Activated T-cell treated with anti-CD3 and anti-CD28 coated beads for 48 hours (primary cell): Measurements from ENCODE around the gene MS4A5.
"Not testable (repeated sequence)": the region's sequence is repeated elsewhere in the genome, so short reads cannot be mapped to it uniquely, and the experiment has no call there.

ENCODE experiments used
- DNase-seq: peaks from one replicate; pipeline ENCODE4 v3.0.0-alpha.2; 2020; ENCODE audit warnings: low read depth

MS4A5 gene, protein sequence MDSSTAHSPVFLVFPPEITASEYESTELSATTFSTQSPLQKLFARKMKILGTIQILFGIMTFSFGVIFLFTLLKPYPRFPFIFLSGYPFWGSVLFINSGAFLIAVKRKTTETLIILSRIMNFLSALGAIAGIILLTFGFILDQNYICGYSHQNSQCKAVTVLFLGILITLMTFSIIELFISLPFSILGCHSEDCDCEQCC

DNA sequence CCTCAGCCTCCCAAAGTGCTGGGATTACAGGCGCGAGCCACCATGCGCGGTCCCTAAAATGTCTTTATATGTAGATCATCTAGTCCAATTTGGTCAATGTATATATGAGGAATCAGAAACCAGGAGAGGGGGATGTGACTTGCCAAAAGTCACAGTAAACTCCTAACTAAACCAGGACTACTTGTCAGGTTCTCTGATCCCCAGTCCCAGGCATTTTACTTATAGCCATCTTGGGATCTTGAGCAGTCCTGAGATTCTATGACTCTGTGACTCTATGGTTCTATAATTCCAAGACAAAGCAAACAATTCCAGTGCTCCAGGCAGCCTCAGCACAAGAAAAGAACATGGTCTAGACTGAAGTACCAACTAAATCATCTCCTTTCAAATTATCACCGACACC, at the start of gene MS4A5:
Gene MS4A5 (plus strand): TSS at position 301 of the 400 bp plus-strand sequence. CDS start 103 bp downstream, outside the sequence.
- DNase-seq = no peak

DNA sequence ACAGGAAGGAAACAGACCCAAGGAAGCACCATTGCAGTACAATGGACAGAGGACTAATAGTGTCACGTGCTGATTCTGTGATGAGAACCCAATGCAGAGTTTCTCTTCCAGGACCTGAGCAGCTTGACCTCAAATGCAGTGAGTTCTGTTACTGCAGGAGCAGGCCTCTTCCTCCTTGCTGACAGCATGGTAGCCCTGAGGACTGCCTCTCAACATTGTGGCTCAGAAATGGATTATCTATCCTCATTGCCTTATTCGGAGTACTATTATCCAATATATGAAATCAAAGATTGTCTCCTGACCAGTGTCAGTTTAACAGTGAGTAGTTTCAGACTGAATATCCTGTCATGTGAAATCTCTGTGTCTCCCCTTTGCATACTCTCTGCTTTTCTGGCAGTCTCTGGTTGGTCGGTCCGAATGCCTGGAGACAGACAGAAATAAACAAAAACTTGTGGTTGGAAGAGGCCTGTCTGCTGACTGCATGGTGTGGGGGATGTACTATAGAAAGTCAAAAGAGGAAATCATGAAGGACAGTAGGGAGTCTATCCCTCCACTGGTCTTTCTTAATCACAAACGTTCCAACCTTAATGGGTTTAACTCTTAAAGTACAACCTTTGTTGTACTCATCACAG, 40.0 kb upstream of the MS4A5 start:
- no peak for DNase-seq

DNA sequence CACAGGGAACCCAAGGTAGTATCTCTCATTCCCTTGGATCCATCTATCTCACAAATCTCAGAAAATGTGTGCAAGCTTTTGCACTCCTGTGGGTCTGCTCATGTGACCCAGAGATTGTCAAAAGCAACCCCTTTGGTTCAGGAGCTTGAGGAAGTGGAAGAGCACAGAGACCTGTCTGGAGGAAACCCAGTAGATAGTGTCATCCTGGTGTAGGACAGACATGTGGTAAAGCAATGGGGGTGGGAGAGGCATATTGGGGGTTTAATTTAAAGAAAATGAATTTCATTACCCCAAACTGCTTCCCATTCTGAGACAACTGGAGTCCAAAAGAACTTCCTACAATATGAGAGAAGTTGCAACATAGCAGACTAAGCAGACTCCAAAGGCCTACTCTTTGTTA, 39.0 kb upstream of the MS4A5 start:
- DNase-seq = no peak

DNA sequence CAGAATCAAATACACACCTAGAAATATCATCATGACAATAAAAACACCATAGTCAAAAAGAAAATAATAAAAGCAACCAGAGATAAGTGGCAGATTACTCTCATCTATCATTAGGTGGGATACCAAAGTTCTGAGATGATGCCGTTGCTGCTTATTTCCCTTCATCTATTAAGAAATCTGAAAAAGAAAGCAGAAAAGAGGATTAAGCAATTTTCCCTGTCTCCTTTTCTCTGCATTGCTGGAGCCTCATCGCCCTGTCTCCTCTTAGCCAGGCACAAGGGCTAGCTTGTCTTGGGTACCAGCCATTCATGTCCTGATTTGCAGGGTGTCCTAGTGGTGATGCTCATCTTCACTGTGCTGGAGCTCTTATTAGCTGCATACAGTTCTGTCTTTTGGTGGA, 37.0 kb upstream of the MS4A5 start:
- no peak for DNase-seq

DNA sequence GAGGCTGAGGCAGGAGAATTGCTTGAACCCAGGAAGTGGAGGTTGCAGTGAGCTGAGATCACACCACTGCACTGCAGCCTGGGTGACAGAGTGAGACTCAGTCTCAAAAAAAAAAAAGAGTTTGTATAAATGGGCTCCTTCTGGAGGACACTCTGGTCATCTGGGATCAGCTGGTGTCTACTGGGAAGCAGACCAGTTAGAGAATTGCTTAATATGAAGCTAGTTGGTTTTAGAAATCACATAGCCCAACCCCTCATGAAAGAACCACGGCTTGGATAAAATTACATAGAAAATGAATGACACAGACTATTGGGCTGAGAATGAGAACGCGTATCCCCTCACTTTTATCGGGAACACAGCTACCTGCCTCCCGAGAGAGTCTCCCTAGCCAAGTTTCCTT, 36.4 kb upstream of the MS4A5 start:
- no peak for DNase-seq

DNA sequence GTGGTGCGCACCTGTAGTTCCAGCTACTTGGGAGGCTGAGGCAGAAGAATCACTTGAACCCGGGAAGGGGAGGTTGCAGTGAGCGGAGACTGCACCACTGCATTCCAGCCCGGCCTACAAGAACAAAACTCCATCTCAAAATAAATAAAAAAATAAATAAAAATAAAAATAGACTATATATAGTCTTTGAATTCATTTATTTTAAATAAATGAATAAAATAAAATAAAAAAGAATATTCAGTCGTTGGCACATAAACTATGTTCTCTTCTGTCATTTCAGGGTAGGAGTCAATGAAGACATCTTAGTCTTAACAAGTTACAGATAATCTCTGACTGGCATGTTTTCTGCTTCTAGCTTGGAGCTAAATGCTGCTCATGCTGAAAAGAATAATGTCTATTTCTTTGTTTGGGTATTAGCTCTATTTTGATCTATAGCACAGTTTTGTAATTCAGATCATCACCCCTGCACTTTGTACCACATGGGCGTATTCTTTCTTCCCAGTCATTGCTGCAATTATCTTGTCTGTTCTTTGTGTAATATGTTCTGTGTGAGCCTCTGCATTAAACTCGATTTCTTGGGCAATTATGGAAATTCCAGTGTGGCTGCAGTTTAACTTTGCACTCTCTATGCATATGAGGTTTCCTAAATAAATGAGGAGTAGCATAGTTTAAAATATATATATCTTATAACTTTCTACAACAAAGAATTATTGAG, 34.5 kb upstream of the MS4A5 start:
- no peak for DNase-seq

DNA sequence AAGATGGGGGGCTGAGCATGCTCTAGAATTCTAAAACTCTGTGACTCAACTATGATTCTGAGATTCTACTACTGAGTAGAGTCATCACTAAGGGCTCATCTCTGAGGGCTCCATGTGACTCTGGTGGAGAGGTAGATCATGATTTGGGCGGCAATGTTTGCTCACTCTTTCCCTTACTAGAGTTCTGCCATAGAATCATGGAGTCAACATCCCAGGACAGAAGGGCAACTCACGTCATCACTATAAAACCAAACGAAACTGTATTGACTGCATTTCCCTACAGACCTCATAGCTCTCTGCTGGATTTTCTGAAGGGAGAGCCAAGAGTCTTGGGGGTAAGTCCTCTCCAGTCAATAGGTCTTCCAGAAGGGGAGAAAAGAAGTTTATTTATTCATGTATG, 33.0 kb upstream of the MS4A5 start, which contains the start of gene MS4A14:
Gene MS4A14 (plus strand): TSS at position 78 of the 400 bp plus-strand sequence. CDS start 120 bp downstream, at position 198.
- DNase-seq = no peak

DNA sequence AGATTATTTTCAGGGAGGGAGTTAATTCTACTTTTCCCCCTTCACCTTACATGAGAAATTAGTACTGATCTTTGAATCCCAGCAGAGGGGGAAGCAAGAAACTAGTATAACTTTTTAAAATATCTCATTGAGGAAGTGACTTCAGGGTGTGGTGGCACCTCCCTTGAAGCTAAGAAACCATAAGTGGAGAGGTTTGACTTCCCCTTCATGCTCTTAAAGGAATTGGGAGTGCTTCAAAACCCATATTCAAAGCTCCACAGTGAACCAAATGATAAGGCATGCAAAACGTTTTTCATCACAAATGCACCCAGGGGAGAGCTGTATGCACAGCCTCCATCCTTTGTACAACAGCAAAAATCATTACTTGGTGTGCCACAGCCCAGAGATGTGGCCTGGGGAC, 32.6 kb upstream of the MS4A5 start:
- no peak for DNase-seq

DNA sequence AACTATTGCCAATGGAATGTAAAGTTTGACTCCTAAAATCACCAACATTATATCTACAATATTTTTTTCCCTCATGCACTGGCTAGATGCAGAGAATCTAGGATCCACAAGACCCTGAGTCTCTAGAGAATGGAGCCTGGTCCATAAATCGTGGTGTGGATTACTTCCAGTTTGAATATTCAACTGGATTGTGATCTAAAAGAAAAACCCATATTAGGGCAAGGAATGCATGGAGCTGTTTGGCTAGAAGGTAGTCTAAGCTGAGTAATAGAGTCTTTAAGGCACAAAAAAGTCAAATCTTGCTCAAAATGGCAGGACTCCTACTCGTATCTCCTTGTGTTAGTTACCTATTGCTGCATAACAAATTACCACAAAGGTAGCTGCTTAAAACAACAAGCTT, 9.4 kb upstream of the MS4A5 start:
- DNase-seq = no peak

DNA sequence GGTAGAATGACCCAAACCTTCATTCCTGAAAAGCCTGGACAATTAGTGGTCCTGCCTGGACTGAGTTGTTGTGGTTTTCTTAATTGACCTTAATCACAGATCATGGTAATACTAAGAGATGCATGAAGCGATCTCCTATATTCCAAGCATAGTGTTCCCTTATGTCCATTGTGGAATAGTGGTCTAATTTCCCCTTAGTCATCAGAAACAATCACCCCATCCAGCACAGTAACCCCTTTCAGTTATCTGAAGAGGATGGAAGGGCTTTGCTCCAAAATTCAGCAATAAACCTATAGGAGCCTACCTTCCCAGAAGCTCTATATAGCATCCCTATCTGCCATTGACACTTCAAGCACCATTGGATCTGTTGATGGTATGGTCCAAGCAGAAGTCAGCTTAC, 6.8 kb upstream of the MS4A5 start:
- no peak for DNase-seq

DNA sequence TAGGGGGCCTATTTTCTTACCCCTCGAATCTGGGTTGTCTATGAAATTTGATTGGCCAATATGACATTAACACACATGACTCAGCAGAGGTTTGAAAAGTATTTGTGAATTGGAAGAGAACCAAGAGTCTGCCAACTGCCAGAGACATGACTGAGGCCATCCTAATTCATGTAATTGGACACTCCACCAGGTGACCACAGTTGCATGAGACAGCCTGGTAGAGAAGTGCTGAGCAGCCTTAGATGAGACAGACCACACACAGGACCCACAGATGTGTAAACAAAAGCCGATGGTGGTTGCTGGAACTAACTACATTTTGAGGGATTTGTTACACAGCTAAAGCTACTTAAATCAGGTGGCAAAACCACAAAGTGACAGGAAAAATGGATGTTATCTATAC, 855 bp upstream of the MS4A5 start:
- no peak for DNase-seq

DNA sequence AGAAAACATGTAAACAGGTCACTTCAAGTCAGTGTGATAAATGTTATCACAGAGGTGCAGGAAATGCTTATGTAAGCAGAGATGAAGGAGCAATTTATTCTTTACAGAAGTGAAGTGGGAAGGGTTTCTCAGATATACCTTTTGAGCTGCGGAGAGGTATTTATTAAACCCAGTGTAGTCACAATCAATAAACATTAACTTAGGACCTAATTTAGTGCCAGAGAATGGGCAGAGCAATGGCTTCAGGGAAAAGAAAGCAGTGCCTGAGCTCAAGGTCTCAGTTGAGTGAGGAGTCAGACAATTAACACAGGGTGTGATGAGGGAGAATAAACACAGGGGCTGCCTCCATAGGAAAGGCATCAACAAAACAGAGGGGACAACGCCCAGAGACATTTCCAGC, 1.9 kb downstream of the MS4A5 start:
- no peak for DNase-seq

DNA sequence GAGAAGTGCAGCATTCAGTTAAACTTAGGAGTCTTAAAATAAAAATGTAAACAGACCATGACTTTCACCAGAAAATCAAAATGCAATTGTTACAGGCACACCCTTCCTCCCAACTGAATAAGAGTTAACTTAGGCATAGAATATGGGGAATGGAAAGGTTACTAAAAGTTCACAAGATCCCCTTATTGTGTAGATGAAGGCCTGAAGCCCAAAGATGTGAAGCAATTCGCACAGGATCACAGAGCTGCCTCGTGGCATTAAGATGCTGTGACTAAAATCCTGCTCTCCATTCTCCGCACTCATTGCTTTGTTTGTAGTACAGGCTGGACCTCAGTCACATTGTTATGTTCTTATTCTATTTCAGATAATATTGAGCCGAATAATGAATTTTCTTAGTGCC, 4.0 kb downstream of the MS4A5 start:
- DNase-seq = no peak

DNA sequence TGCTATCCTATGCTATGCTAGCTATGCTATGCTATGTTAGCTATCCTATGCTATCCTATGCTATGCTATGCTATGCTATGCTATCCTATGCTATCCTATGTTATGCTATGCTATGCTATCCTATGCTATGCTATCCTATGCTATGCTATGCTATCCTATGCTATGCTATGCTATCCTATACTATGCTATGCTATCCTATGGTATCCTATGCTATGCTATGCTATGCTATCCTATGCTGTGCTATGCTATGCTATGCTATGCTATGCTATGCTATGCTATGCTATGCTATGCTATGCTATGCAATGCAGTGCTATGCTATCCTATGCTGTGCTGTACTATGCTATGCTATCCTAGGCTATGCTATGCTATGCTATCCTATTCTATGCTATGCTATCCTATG, 17.7 kb downstream of the MS4A5 start:
- no peak for DNase-seq

DNA sequence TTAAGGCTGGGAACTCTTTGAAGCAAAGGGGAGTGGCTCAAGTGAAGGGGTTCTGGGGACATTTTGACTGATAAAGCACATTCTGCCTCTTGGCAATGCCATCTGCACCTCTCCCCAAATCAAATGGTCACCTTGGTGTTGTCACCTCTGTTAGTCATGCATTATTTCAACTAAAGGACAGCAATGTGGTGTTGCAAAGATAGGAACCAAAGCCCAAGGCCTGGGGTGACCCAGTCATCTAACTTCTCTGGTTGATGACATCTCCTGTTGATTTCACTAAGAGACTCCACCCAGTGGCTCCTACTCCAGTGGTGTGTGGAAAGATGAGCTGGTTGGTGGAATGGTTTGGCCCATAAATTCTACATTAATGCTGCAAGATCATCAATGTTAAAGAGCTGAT, 18.5 kb downstream of the MS4A5 start:
- DNase-seq = no peak

DNA sequence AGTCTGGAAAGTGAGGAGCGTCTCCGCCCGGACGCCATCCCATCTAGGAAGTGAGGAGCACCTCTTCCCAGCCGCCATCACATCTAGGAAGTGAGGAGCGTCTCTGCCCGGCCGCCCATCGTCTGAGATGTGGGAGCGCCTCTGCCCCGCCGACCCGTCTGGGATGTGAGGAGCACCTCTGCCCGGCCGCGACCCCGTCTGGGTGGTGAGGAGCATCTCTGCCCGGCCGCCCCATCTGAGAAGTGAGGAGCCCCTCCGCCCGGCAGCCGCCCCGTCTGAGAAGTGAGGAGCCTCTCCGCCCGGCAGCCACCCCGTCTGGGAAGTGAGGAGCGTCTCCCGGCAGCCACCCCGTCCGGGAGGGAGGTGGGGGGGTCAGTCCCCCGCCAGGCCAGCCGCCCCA, 21.8 kb downstream of the MS4A5 start:
- not testable (repeated sequence) for DNase-seq

DNA sequence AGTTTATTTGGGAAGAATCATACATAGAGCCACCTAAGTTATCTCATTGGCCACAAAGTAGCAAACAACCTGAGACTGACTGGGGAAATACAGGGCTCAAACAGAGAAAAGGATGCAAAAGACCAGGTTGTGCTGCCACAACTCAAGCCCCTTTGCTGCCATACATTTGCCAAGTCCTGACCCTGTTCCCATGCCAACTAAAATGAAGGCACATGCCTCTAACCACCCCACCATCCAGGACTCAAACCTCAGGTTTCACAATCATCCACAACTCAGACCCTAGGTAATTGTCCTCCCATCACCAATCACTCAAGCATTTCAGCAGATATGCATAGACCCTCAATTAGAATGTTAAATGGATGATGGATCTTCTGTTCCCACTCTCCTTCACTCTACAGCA, 24.8 kb downstream of the MS4A5 start:
- DNase-seq = no peak

DNA sequence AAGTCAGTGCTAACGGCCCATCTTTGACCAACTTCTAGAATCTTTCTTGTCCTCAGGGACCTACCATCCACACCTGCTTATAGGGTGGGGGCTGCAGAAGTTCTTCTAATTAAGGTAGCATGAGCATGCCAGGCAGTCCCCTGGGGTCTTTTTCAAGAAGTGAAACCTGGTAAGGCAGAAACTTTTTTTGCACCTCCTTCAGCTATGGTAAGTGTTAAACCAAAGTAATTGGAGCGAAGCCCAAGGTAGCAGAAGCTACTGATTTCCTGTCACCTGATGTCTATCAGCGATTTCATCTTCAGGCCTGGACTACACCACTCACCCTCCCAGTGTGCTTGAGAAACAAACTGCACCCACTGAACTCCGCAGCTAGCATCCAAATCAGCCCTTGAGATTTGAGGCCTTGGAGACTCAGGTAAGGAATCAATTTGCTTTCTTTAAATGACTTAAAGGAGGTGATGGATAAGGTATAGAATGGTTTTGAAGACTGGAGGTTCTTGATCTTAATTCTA, 26.2 kb downstream of the MS4A5 start, which contains the start of gene MS4A1:
Gene MS4A1 (plus strand): TSS at position 317 of the 512 bp plus-strand sequence. CDS start 6,528 bp downstream, outside the sequence.
- DNase-seq = no peak

DNA sequence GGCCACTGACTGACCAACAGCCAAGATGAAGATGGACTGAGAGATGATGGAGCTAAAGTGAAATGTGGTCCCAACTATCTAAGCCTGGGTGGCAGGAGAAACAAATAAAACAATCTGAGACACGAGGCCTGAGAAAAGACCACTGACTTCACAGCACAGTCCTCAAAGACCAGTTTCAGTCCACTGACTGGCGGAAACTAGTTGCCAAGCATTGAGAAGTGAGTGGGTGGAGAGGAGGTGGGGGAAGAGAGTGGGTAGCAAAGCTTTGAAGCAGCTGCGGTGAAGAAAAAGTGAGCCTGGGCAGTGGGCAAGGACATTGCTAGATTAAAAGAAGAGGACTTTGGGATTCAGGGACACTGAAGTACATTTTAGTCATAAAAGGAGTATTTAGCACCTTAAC, 28.2 kb downstream of the MS4A5 start:
- no peak for DNase-seq

DNA sequence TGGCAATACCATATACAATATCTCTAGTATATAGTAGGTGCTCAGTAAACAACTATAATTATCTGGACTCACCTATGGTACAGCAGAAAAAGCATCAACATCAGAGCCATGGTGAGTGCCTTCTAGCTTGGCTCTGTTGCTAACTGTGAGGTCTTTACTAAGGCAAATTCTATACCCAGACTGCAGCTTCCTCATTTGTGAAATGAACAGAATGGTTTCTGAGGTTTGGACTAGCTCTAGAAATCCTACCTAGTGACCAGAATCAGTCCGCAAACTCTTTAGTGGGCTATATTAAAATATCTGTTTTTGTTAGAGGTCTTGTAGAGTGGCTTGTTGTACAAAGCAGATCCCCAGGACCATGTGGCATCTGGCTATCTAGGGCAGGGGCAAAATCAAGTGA, 30.0 kb downstream of the MS4A5 start:
- no peak for DNase-seq

DNA sequence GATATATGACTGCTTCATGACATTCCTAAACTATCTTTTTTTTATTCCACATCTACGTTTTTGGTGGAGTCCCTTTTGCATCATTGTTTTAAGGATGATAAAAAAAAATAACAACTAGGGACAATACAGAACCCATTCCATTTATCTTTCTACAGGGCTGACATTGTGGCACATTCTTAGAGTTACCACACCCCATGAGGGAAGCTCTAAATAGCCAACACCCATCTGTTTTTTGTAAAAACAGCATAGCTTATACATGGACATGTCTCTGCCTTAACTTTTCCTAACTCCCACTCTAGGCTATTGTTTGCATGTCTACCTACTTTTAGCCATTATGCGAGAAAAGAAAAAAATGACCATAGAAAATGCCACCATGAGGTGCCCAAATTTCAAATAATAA, 39.5 kb downstream of the MS4A5 start:
- DNase-seq = no peak

DNA sequence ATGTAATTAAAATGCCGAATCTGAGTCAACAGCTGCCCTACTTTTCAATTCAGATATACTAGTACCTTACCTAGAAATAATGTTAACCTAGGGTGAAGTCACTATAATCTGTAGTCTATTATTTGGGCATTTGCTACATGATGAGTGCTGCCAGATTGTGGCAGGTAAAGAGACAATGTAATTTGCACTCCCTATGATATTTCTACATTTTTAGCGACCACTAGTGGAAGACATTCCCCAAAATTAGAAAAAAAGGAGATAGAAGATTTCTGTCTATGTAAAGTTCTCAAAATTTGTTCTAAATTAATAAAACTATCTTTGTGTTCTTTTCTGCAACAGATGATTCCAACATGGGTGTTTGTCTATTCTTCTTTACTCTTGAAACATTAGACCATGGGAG, 40.4 kb downstream of the MS4A5 start:
- DNase-seq = no peak

DNA sequence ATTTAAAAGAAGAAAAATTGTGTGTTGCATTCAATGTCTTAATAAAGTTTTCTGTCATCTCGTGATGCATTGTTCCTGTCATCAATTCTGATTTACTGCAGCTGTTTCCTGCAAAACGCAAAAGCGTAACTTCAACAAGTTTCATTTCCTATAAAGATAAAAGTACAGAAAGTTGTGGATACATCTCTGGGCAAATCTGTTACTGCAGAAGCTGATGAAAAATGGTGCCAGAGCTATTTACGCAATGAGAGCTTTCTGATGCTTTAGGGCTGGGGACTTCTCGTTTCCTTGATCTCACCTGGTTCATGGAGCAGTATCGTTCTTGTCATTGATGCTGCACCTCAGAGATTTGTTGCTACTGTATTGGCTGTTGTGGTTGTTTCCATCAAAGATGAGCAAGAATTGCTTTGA, 47.7 kb downstream of the MS4A5 start:
- no peak for DNase-seq
